Measurements from ENCODE around the gene PFN3. TPM values are rescaled to one million over a fixed set of nuclear protein-coding genes. Genes with fewer than 3 reads are reported as not detected.

The PFN3 gene
- total RNA-seq, 2 experiments from 2014 or later = not detected

DNA sequence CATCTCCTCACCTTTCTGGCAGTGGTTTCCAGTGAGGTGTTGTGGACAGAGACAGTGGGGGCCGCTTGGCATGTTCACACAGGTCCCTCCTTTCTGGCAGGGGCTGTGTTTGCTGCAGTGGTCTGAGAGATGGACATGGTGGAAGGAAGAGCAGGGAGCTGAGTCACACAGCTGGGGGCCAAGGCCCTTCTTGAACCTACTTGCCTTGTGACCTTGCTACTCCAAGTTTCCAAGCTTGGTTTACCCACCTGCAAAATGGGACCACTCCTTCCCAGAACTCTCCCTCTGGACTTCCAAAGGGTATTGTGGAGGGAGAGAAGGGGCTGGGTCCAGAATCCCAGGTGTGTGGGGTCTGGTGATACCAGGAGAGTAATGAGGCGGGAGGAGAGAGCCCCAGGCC is 4.9 kb upstream of the PFN3 start:
- CTCF ChIA-PET (ENCODE audit: unreplicated experiment) = interaction anchor here (3.5 kb wide), 1 partner anchor 47 kb away, joined by 11 read pairs; no protein-coding TSS in a partner anchor
- Histone ChIP-seq H3K79me2 (ENCODE audit: insufficient read depth, low read depth, low read length) (no peaks in the 10 kb centered on the region), H3K4me2 (ENCODE audit: low read length) (no peak overlapping the region), H3K4me3 (ENCODE audit: low read depth, low read length, poor library complexity, severe bottlenecking) (no peak overlapping the region), H3K36me3 (ENCODE audit: insufficient read depth, low read length) (no peaks in the 10 kb centered on the region), H3K9me3 (ENCODE audit: low read length) (no peaks in the 10 kb centered on the region), H4K20me1 (ENCODE audit: insufficient read depth, low read length) (no peaks in the 10 kb centered on the region), H3K27ac (ENCODE audit: low read depth, low read length, poor library complexity, severe bottlenecking) (no peak overlapping the region), H3K4me1 (ENCODE audit: insufficient read depth, low read length, poor library complexity, severe bottlenecking) (peaks cover 18% of the 10 kb centered on the region), H3K9me2 (ENCODE audit: insufficient read depth, low read length) (no peaks in the 10 kb centered on the region), H2AFZ (ENCODE audit: low read length) (no peak overlapping the region)
- intact Hi-C loops (cut with micrococcal nuclease; ENCODE audit: unreplicated experiment) = loop anchor here (10.0 kb wide), 1 partner anchor 189 kb away; the partner anchor contains the start of gene TMED9
- POLR2A ChIA-PET = interaction anchor here (0.6 to 2.1 kb wide), 4 partner anchors 16 to 57 kb away, joined by 3 to 9 read pairs (median 6); partner anchors contain the start of gene GRK6
- no TSS peak for BruUV-seq (replicated peaks)
- TF ChIP-seq, protein P1, sequence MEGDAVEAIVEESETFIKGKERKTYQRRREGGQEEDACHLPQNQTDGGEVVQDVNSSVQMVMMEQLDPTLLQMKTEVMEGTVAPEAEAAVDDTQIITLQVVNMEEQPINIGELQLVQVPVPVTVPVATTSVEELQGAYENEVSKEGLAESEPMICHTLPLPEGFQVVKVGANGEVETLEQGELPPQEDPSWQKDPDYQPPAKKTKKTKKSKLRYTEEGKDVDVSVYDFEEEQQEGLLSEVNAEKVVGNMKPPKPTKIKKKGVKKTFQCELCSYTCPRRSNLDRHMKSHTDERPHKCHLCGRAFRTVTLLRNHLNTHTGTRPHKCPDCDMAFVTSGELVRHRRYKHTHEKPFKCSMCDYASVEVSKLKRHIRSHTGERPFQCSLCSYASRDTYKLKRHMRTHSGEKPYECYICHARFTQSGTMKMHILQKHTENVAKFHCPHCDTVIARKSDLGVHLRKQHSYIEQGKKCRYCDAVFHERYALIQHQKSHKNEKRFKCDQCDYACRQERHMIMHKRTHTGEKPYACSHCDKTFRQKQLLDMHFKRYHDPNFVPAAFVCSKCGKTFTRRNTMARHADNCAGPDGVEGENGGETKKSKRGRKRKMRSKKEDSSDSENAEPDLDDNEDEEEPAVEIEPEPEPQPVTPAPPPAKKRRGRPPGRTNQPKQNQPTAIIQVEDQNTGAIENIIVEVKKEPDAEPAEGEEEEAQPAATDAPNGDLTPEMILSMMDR (conservative IDR thresholded peaks at IDR 0.05; ENCODE audit: low read length) = no peak
- TF ChIP-seq EZH2phosphoT487 (IDR thresholded peaks at IDR 0.05; ENCODE audit: borderline replicate concordance, low read depth, low read length) = no peak
- no peak for DNase-seq (ENCODE audit: low spot score)

DNA sequence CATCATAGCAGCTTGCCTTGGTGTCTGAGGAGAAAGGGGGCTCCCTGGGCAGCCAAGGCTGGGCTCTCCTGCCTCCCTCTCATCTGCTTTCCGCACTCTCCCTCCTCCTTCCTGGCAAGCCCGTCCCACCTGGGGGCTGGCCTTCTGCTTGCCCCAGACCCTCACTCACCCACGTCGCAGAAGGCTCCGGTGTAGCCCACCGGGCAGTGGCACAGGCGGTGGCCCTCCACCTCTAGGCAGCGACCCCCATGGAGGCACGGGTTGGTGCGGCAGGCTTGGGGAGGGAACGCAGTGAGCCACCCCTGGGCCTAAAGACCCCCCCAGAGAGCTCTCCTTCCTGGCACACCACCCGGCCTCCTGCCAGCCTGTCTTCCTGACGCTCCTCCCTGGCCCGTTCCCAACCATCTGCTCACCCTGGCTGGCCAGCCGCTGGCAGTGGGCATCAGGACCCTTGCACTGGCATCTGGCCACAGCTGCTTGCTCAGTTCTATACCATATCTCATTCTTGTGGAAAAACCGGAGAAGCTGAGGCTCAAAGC is 4.2 kb upstream of the PFN3 start:
- ChIA-PET POLR2A (interaction anchor here (0.6 to 2.6 kb wide), 8 partner anchors 10 to 56 kb away, joined by 3 to 10 read pairs (median 5); partner anchors contain the start of gene GRK6), CTCF (ENCODE audit: unreplicated experiment) (interaction anchor here (0.6 to 3.5 kb wide), 7 partner anchors 15 to 51 kb away, joined by 3 to 25 read pairs (median 7); no protein-coding TSS in a partner anchor)
- no peak for DNase-seq (ENCODE audit: low spot score)
- Histone ChIP-seq H2AFZ (ENCODE audit: low read length) (peak overlapping the region; percentile 58; the same call in 1 of the 2 replicates), H3K36me3 (ENCODE audit: insufficient read depth, low read length) (no peaks in the 10 kb centered on the region), H3K79me2 (ENCODE audit: insufficient read depth, low read depth, low read length) (no peaks in the 10 kb centered on the region), H3K4me3 (ENCODE audit: low read depth, low read length, poor library complexity, severe bottlenecking) (peak overlapping the region; percentile 62), H3K4me1 (ENCODE audit: insufficient read depth, low read length, poor library complexity, severe bottlenecking) (peaks cover 18% of the 10 kb centered on the region), H3K4me2 (ENCODE audit: low read length) (peak overlapping the region; percentile 73), H3K9me3 (ENCODE audit: low read length) (no peaks in the 10 kb centered on the region), H3K27ac (ENCODE audit: low read depth, low read length, poor library complexity, severe bottlenecking) (no peak overlapping the region), H3K9me2 (ENCODE audit: insufficient read depth, low read length) (no peaks in the 10 kb centered on the region), H4K20me1 (ENCODE audit: insufficient read depth, low read length) (no peaks in the 10 kb centered on the region)
- TF ChIP-seq, protein P1 (conservative IDR thresholded peaks at IDR 0.05; ENCODE audit: low read length) = no peak
- TF ChIP-seq EZH2phosphoT487 (IDR thresholded peaks at IDR 0.05; ENCODE audit: borderline replicate concordance, low read depth, low read length) = no peak
- BruUV-seq (replicated peaks) = no TSS peak
- intact Hi-C loops (cut with micrococcal nuclease; ENCODE audit: unreplicated experiment) = loop anchor here (1.0 to 10.0 kb wide), 3 partner anchors 42 to 190 kb away; partner anchors contain the start of genes PRR7 and TMED9
